Inflammatory macrophage treated with lipopolysaccharide for 1 hour (primary cell): Measurements from ENCODE around the gene STAC2.

Source experiments
- DNase-seq, 2 donors: peaks; one replicate each; pipeline ENCODE4 v3.0.0-alpha.2; 2020 to 2022

Gene STAC2

GRCh38 chr17:39209317-39210092 is 16.2 kb downstream of the STAC2 start:
- peak; percentile 56 to 67 for DNase-seq

GRCh38 chr17:39208893-39209292 is 16.9 kb downstream of the STAC2 start:
- peak; percentile 31 to 38 for DNase-seq

DNA sequence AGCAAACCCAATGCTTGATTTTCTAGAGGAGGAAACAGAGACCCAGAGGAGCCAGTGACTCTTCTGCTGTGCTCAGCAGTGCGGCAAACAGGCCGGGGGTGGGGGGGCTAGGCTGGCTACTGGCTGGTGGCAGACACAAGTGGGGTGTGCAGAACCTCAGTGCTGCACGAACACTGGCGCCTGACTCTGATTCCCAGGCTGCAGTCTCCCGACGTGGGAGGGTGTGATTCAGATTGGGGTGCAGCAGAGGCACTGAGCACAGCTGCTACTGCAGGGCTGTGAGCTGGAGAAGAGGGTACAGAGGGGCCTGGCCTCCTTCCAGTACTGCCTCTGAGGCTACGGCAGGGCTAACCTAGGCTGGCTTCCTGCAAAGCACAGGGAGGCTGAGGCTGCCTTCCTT is 17.6 kb downstream of the STAC2 start:
- peak in 1 of 2 donors; percentile 54 for DNase-seq

- DNase-seq = no peak
These were observed 20.6 kb downstream of the STAC2 start for GRCh38 chr17:39205112-39205526.

- no peak for DNase-seq
These were observed 21.5 kb downstream of the STAC2 start for GRCh38 chr17:39204245-39204644.

- DNase-seq = no peak
These were observed 24.7 kb downstream of the STAC2 start for GRCh38 chr17:39200957-39201510.

DNA sequence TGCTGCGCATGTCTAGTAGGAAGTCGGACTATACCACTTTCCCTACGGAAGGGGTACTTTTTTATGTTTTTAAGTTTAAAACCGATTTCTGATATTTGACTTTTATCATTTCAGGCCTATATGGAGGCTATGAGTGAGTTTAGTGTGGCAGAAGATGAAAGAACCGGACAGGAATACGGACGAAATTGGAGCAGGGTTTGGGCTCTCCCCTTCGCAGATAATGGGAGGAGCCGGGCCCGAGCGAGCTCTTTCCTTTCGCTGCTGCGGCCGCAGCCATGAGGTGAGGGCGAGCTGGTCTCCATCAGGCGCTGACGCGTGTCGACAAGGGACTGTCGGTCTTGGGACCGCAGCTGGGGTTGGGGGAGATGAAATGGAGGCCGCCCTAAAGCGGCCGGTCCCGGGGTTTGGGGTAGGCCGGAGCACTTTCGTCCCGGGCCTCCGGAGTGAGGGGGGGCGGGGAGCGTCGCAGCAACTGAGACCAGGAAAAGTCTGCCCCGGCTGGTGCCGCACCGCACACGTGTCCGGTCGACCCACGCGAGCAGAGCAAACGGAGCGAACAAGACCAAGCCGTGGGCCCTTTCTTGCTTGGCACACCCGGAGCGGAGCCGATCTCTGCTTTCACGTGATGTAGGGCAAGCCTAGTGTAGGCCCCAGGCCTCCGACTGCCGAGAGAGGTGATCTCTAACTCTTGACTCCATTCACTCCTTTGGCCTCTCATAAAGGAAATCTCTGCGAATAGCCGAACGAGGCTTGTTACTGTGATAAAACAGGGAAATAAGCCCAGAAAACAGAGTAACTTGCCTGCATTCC is 25.5 kb downstream of the STAC2 start, which contains the start of gene RPL19:
RPL19 (plus strand) TSS at position 214 of the 810 bp plus-strand sequence; CDS start at position 276, 62 bp downstream.
- peak in 1 of 2 donors; percentile 56 for DNase-seq

DNA sequence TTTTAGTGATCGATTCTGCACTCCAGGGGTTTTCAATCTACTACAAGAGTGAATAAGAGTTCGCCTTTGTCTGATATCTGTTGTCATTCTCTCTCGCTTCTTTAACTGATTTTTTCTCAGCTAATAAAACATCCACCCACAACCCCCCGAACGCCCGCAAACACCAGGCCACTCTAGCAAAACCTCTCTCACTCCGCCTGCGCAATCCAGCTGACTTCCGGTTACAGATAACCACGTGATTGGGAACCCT is 26.0 kb downstream of the STAC2 start:
- DNase-seq = peak; percentile 91 to 97

DNA sequence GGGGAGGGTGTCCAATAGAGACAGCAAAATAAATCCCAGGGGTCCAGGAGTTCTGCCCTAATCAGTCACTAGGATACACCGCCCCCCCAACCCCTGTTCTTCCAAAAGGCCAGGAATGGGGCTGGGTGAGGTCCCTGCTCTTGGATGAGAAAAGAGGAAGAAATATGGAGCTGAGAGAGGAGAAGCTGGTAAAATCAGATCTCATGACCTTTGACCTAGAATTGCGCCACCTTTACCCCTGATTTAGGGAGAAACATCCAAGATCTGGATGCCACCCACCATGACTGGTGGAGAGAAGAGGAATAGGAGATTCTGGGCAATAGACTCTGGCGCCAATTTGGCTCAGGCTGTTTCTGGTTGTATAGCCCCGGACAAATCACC is 27.6 kb downstream of the STAC2 start:
- DNase-seq = peak; percentile 38 to 61

DNA sequence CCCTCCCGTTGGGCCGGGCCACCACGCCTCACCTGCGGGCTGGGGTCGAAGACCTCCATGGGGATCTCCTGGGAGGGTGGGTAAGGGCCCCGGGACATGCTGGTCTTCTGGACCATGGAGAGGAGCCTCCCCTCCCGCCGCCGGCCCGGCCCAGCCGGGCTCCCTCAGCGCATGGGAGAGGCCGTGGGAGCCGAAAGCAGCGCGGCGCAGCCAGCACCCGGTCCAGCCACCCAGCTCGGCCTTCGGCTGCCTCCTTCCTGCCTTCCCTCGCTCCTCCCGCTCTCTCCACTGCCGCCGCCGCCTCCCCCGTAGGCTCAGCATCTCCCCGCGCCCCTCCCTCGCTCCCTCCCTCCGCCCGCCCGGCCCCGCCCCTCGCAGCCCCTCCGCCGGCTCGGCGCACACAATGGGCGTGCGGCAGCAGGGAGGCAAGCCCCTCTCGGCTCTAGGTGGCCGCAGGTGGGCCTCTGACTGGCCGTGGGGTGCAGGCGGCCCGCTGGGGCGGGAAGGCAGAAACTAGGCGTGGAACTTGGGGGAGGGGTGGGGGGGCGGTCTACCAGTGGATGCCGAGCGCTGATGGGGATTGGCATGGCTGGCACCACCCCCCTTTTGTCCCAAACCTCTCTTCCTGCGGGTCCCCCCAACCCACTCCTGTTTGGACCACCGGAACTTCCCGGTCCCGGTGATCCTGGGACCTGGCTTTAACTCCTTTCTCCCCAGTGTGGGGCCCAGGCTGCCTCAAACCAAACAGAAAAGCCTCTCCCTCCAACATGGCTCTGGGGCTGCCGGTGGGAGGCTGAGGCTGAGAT is 28.2 kb downstream of the STAC2 start, which contains the start of gene CACNB1:
CACNB1 (minus strand) TSS at position 290 of the 806 bp plus-strand sequence; CDS start at position 116, 174 bp downstream.
- no peak for DNase-seq

DNA sequence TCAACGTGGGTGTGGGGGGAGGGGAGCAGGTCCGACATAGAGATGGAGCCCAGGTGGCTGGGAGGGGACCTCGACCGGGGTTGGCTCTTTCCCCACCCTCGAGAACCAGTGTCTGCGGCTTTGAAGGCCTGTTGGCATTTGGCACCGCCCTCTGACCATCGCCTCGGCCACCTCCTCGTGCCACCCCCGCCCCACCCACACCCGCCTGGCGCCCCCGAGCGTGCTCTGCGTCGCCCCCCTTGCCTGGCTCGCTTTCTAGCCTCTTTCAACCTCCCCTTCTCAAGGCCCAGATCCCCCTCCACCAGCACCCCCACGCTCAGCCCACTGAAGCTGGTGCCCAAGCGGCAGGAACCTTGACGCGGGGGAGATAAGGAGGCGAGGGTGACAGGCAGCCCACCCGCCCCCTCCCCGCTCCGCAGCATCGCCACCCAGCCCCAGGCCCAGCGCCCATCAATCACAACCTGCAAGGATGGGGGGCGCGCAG is 28.9 kb downstream of the STAC2 start:
- no peak for DNase-seq

GRCh38 chr17:39196241-39196807 is 29.4 kb downstream of the STAC2 start:
- DNase-seq = no peak

GRCh38 chr17:39195568-39196160 is 30.1 kb downstream of the STAC2 start:
- DNase-seq = no peak

- no peak for DNase-seq
These were observed 30.7 kb downstream of the STAC2 start for GRCh38 chr17:39194985-39195524.

DNA sequence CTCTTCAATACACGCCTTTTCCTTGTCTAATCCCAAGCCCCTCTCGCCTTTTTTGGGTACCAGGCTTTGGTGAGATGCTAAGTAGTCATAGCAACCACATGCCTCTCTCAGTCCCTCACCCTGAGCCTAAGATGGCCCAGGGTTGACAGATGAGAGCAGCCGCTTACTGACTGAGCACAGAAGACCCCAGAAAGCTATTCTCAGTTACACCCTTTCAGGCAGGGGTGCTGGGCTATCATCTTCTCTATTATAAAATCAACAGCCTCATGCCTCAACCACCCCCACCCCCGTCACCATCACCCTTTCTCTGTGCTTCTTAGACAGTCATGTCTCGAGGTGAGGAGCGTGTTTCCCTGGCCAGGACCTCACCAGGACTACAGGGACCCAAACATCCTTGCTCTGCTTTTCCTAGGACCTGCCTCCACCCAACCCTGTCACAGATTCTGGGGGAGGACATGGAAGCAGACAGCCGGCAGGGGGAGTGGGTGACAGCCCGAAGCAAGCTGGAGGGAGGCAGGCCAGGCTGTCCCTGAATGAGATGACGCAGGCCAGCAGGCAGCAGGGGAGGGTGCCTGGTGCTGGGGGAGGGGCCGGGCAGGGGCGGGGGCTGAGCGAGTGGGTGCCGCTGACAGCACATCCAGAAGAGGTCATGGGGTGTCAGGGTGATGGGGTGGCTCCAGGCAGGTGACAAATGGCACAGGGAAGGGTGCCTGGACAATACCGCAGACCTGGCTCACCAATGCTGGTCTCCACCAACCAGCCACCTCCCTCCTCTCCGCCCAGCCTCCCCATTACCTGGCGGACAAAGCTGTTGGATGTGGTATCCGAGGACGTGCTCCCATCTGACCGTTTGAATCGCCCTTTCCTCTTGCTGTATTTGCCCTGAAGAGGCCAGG is 31.4 kb downstream of the STAC2 start:
- DNase-seq = no peak

DNA sequence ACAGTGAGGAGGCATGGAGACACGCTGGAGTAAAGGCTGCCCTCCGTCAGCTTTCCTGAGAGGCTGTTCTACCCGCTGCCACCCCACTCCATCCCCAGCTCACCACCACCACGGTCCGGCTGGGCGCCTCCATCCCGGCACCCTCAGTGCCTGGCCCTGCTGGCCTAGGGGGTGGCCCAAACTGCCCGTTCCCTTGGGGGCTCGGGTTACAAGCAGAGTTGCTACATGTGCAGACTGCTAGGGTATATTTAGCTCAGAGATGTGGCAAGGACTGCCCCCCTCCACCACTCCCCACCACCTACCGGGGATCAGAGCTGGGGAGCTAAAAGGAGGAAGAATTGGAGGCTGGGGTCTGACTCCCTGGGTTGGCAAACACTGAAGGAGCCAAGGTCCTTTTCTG is 32.4 kb downstream of the STAC2 start:
- no peak for DNase-seq

DNA sequence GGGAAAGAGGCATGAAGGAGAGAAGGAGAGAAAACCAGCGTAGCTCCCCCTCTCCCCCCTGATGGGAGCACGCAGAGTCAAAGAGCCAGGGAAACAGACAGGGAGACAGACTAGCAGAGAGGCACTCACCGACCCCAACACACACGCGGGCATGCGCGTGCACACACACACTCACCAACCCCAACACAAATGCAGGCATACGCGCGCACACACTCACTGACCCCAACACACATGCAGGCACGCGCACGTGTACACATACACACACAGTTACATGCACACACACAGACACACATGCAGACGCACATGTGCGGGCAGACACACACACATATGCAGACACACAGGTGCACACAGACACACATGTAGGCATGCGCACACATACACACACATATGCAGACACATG is 32.8 kb downstream of the STAC2 start:
- no peak for DNase-seq

DNA sequence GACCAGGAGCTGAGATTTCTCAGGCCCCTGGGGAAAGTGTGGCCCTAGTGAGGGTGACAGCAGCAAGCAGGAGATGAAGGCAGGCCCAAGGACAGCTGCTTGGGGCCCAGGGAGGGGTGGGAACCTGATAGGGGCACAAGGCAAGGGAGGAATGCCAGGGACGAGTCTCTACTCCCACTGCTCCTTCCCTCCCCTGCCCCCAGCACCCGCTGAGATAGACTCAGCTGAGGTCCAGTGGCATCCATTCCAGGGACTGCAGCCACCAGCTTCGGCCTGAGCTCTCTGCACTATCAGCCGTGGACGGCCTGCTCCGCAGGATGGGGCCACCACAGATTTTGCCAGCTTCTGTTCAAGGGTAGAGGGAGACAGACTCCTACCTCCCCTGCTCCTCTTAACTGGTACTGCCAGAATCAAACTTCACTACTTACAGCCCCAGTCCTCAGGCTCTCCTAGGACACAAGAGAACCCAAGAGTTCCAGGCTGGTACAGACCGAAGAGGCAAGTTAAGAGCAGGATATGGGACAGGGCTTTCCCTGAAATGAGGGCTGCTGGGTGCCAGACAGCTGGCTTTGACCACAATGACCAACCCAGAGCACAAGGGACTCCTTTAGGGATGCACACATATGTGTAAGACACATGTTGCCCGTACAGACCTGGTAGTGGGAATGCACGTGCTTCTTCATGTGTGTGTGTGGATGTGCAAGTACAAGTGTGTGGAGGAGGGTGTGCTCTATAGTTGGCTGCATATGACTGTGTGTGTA is 33.8 kb downstream of the STAC2 start:
- DNase-seq = no peak

DNA sequence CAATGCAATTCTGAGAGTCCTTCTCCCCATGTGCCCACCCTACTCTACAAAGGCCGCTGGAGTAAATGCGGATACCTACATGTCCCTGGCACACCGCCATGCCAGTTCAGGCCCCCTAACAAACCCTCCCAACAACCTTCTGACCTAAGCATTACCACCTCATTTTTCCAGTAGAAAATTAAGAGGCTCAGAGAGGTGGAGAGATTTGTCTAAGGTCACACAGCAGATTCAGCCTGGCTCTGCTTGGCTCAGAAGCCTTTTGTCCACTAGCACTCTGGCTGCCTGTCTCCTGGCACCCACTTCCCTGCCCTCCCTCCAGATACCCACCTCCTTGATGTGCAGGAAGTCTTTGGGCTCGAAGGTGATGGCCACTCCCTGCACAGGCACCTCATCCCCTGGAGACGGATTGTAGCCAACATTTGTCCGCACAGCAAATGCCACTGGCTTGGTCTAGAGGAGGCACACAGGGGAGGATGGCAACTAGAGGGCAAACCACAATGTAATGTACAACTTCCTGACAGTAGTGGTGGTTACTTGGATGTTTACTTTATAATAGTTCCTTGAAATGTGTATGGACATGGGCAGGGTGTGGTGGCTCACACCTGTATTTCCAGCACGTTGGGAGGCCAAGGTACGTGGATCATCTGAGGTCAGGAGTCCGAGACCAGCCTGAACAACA is 38.5 kb downstream of the STAC2 start:
- no peak for DNase-seq
